CD4-positive, alpha-beta T cell (primary cell): ENCODE results near the gene SHISA4. TPM values are rescaled to one million over a fixed set of nuclear protein-coding genes. Genes with fewer than 3 reads are reported as not detected.

Source experiments
- ATAC-seq: fragments of 200-7000 bp; cut with Tn5 transposase; one replicate; pipeline ENCODE4 v1.10.0; 2022; ENCODE audit warnings: mild to moderate bottlenecking; ENCODE audit not compliant: poor library complexity
- CTCF ChIA-PET: fragments of 350-600 bp; sonication (Branson Sonifier 250); formaldehyde crosslinking; loops from one replicate; lab custom pipeline; 2021; ENCODE audit warnings: antibody characterized with exemption, inconsistent platforms; lab: Charles Lee
- POLR2A ChIA-PET: fragments of 350-600 bp; sonication (Branson Sonifier 250); formaldehyde crosslinking; loops from one replicate; lab custom pipeline; 2021; ENCODE audit warnings: antibody characterized with exemption, inconsistent platforms; lab: Charles Lee
- DNase-seq, 14 experiments: peaks; one replicate each; pipeline ENCODE4 v3.0.0-alpha.2; 2013 to 2020; ENCODE audit warnings: mixed read lengths in 2 of 14
- H3K27ac ChIP-seq, 2 donors: one replicate each; pipeline versions ENCODE4 v1.5.1 to v1.7.0; 2013; ENCODE audit warnings: low read length in 2 of 2, low read depth in 1 of 2, mild to moderate bottlenecking in 1 of 2
- H3K27me3 ChIP-seq, 2 experiments: 1 replicate in 1 of 2; 2 replicates in 1 of 2; pipeline versions ENCODE4 v1.6.1 to v1.7.0; 2013; ENCODE audit warnings: low read length in 2 of 2, control low read depth in 1 of 2, mild to moderate bottlenecking in 1 of 2, moderate library complexity in 1 of 2; ENCODE audit not compliant: insufficient read depth in 2 of 2, control insufficient read depth in 1 of 2
- H3K36me3 ChIP-seq: one replicate; pipeline ENCODE4 v1.6.1; 2013; ENCODE audit warnings: low read length, control low read depth; ENCODE audit not compliant: insufficient read depth
- H3K4me1 ChIP-seq: one replicate; pipeline ENCODE4 v1.6.1; 2013; ENCODE audit warnings: low read length, control low read depth; ENCODE audit not compliant: insufficient read depth
- H3K4me3 ChIP-seq: one replicate; pipeline ENCODE4 v1.5.1; 2013; ENCODE audit warnings: mild to moderate bottlenecking, low read length, moderate library complexity
- H3K9me3 ChIP-seq, 2 experiments: 1 replicate in 1 of 2; 2 replicates in 1 of 2; pipeline versions ENCODE4 v1.6.1 to v1.7.0; 2013; ENCODE audit warnings: low read length in 2 of 2, mild to moderate bottlenecking in 2 of 2, control low read depth in 1 of 2, moderate library complexity in 1 of 2; ENCODE audit not compliant: control insufficient read depth in 1 of 2, insufficient read depth in 1 of 2
- H3K27ac Mint-ChIP-seq: one replicate; pipeline ENCODE4 v1.8.0; 2020; ENCODE audit warnings: mixed read lengths
- H3K27me3 Mint-ChIP-seq: one replicate; pipeline ENCODE4 v1.8.0; 2021; ENCODE audit warnings: mixed read lengths
- H3K36me3 Mint-ChIP-seq: one replicate; pipeline ENCODE4 v1.8.0; 2021; ENCODE audit warnings: low read depth, mixed read lengths
- H3K4me1 Mint-ChIP-seq: one replicate; pipeline ENCODE4 v1.8.0; 2021; ENCODE audit warnings: low read depth, mixed read lengths
- H3K4me3 Mint-ChIP-seq: one replicate; pipeline ENCODE4 v1.8.0; 2020; ENCODE audit warnings: mild to moderate bottlenecking, mixed read lengths
- H3K9me3 Mint-ChIP-seq: one replicate; pipeline ENCODE4 v1.8.0; 2020; ENCODE audit warnings: mixed read lengths
- intact Hi-C, 2 experiments: fragments of 100-400 bp; cut with DNase I in 1 of 2; cut with micrococcal nuclease in 1 of 2; formaldehyde crosslinking; loops; one replicate each; pipeline versions ENCODE4 v1.15.1 to v1.9.0; 2023 to 2025; cut with DNase I, micrococcal nuclease
- total RNA-seq, 174 experiments: library from RNA in 2 of 174; stranded (reverse) in 2 of 174; gene quantifications; one replicate each; pipeline ENCODE4 v1.2.3 and lab custom pipeline; 2021 to 2026
- TF ChIP-seq, protein P1 (sequence below): fragments of 200-600 bp; IDR thresholded peaks from one replicate; pipeline ENCODE4 v1.8.0; 2022; ENCODE audit warnings: antibody characterized with exemption, mild to moderate bottlenecking

SHISA4 gene
- total RNA-seq, 2 experiments from 2014 or later, result 0.19 TPM; not detected in 1

DNA sequence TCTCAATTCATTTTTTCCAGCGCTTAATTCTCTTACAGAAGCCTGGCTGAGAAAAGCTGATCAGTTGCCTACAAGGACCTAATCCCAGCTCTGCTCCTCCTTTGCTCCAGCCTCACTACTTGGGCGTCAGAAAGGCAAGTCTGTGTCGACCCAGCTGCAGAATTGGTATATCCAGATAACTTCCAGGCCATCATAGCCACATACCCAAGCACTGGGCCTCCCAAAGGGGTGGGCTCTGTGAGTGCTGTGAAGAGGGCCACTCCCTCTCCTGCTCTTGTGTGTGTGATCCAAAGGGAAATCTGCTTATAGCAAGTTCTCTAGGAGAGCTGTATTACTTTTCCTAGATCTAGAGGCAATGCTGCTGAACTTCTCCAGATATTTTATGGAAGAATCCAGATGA is 39.6 kb downstream of the SHISA4 start:
- H3K27me3 ChIP-seq, result peaks cover 8 to 11% of the 10 kb centered on the region in 2 experiments
- no peaks in the 10 kb centered on the region for H3K4me1 ChIP-seq
- no peak overlapping the region for H3K4me3 ChIP-seq
- Mint-ChIP-seq H3K4me1 (no peaks in the 10 kb centered on the region), H3K27me3 (peaks cover 4% of the 10 kb centered on the region), H3K27ac (no peak overlapping the region), H3K4me3 (no peak overlapping the region), H3K36me3 (no peaks in the 10 kb centered on the region), H3K9me3 (no peaks in the 10 kb centered on the region)
- H3K27ac ChIP-seq, result no peak overlapping the region
- H3K36me3 ChIP-seq, result no peaks in the 10 kb centered on the region
- DNase-seq (no peak), ATAC-seq (no peak)
- intact Hi-C loops, result no loop called here
- TF ChIP-seq, protein P1, sequence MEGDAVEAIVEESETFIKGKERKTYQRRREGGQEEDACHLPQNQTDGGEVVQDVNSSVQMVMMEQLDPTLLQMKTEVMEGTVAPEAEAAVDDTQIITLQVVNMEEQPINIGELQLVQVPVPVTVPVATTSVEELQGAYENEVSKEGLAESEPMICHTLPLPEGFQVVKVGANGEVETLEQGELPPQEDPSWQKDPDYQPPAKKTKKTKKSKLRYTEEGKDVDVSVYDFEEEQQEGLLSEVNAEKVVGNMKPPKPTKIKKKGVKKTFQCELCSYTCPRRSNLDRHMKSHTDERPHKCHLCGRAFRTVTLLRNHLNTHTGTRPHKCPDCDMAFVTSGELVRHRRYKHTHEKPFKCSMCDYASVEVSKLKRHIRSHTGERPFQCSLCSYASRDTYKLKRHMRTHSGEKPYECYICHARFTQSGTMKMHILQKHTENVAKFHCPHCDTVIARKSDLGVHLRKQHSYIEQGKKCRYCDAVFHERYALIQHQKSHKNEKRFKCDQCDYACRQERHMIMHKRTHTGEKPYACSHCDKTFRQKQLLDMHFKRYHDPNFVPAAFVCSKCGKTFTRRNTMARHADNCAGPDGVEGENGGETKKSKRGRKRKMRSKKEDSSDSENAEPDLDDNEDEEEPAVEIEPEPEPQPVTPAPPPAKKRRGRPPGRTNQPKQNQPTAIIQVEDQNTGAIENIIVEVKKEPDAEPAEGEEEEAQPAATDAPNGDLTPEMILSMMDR, result no peak
- ChIA-PET POLR2A (no interaction called here), CTCF (no interaction called here)
- no peaks in the 10 kb centered on the region for H3K9me3 ChIP-seq

DNA sequence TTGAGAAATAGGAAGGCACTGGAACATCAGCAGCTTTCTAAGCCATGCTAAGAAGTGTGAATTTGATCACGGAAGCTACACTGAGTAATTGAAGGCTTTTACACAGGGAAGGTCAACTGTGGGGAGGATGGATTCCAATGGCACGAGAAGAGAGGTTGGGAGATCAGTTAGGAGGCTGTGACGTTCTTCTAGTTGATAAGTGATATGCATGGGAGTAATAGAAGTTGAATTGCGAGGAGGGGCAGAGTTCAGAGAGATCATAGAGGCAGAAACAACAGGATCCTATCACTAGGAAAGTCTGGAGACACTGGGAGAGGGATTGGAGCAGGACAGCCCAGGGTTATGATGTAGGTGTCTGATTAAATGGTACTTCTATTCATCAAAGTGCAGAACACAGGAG is 41.4 kb downstream of the SHISA4 start:
- Histone ChIP-seq H3K4me1 (no peaks in the 10 kb centered on the region), H3K27ac (no peak overlapping the region), H3K27me3 (peaks cover 8 to 11% of the 10 kb centered on the region in 2 experiments), H3K4me3 (no peak overlapping the region), H3K9me3 (no peaks in the 10 kb centered on the region), H3K36me3 (no peaks in the 10 kb centered on the region)
- DNase-seq (no peak), ATAC-seq (no peak)
- Mint-ChIP-seq H3K36me3 (no peaks in the 10 kb centered on the region), H3K4me1 (no peaks in the 10 kb centered on the region), H3K9me3 (no peaks in the 10 kb centered on the region), H3K27me3 (peaks cover 7% of the 10 kb centered on the region), H3K27ac (no peak overlapping the region), H3K4me3 (no peak overlapping the region)
- intact Hi-C loops, result no loop called here
- POLR2A ChIA-PET, result no interaction called here
- CTCF ChIA-PET, result no interaction called here
- TF ChIP-seq, protein P1, result no peak

DNA sequence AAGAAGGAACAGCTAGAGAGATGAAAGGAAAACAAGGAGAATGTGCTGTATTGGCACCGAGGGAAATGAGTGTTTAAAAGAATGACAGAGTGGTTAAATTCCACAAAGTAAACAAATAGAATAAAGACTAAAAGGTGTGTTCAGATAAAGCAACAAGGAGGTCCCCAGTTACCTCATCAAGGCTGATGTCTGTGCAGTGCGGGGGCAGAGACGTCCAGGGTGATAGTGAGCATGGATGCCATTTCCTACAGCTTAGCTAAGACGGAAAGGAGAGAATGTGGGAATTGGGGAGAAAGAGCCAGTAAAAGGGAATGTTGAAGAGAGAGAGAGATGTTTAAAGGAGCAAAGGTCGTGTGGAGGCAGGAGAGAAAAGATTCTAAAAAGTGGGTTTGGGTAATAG is 42.1 kb downstream of the SHISA4 start:
- Histone ChIP-seq H3K4me1 (no peaks in the 10 kb centered on the region), H3K27ac (no peak overlapping the region), H3K27me3 (peaks cover 8 to 11% of the 10 kb centered on the region in 2 experiments), H3K36me3 (no peaks in the 10 kb centered on the region), H3K9me3 (no peaks in the 10 kb centered on the region), H3K4me3 (no peak overlapping the region)
- TF ChIP-seq, protein P1, result no peak
- intact Hi-C loops, result no loop called here
- Mint-ChIP-seq H3K36me3 (no peaks in the 10 kb centered on the region), H3K4me1 (no peaks in the 10 kb centered on the region), H3K27me3 (peaks cover 5% of the 10 kb centered on the region), H3K27ac (no peak overlapping the region), H3K4me3 (no peak overlapping the region), H3K9me3 (no peaks in the 10 kb centered on the region)
- no peak for DNase-seq
- no peak for ATAC-seq
- POLR2A ChIA-PET, result no interaction called here
- CTCF ChIA-PET, result no interaction called here
